Activated CD4-positive, alpha-beta T cell treated with anti-CD3 and anti-CD28 coated beads, Interleukin-2, Interleukin-6, amounts not matched to agents 100 ng/mL and 50 ng/mL, durations not matched to agents 16 hours and 8 hours (primary cell): ENCODE data around the gene PLEKHG1.

Experiments used
- DNase-seq: peaks from one replicate; pipeline ENCODE4 v3.0.0-alpha.2; 2020

Gene PLEKHG1

GRCh38 chr6:150620763-150621162 is 21.1 kb downstream of the PLEKHG1 start:
- DNase-seq, result no peak

- DNase-seq, result no peak
Observed at GRCh38 chr6:150622476-150622875, 22.8 kb downstream of the PLEKHG1 start.

GRCh38 chr6:150622941-150623874 is 23.5 kb downstream of the PLEKHG1 start:
- no peak for DNase-seq

GRCh38 chr6:150624191-150624590 is 24.5 kb downstream of the PLEKHG1 start:
- no peak for DNase-seq

- DNase-seq, result no peak
Observed at GRCh38 chr6:150625927-150626326, 26.2 kb downstream of the PLEKHG1 start.

- DNase-seq, result no peak
Observed at GRCh38 chr6:150627154-150627553, 27.5 kb downstream of the PLEKHG1 start.

- no peak for DNase-seq
Observed at GRCh38 chr6:150627585-150628025, 27.9 kb downstream of the PLEKHG1 start.

- no peak for DNase-seq
Observed at GRCh38 chr6:150628908-150629307, 29.2 kb downstream of the PLEKHG1 start.

GRCh38 chr6:150631283-150631983 is 31.7 kb downstream of the PLEKHG1 start:
- no peak for DNase-seq

GRCh38 chr6:150631984-150632642 is 32.4 kb downstream of the PLEKHG1 start:
- DNase-seq, result no peak

- no peak for DNase-seq
Observed at GRCh38 chr6:150632785-150633485, 33.2 kb downstream of the PLEKHG1 start.

GRCh38 chr6:150633486-150633834 is 33.8 kb downstream of the PLEKHG1 start:
- no peak for DNase-seq

GRCh38 chr6:150634176-150634963 is 34.7 kb downstream of the PLEKHG1 start:
- no peak for DNase-seq

- no peak for DNase-seq
Observed at GRCh38 chr6:150634964-150635292, 35.2 kb downstream of the PLEKHG1 start.

GRCh38 chr6:150635906-150636514 is 36.3 kb downstream of the PLEKHG1 start:
- no peak for DNase-seq

GRCh38 chr6:150636808-150637207 is 37.1 kb downstream of the PLEKHG1 start:
- DNase-seq, result no peak

GRCh38 chr6:150637266-150637665 is 37.6 kb downstream of the PLEKHG1 start:
- no peak for DNase-seq

GRCh38 chr6:150638267-150638666 is 38.6 kb downstream of the PLEKHG1 start:
- DNase-seq, result no peak

GRCh38 chr6:150638765-150639164 is 39.1 kb downstream of the PLEKHG1 start:
- no peak for DNase-seq

- DNase-seq, result no peak
Observed at GRCh38 chr6:150639823-150640331, 40.2 kb downstream of the PLEKHG1 start.

GRCh38 chr6:150640556-150641209 is 41.0 kb downstream of the PLEKHG1 start:
- no peak for DNase-seq
